Keratinocyte (primary cell): ENCODE measurements around the gene PDK2.

ENCODE experiments used
- EZH2 ChIP-seq: IDR thresholded peaks from one replicate; pipeline ENCODE4 v1.6.1; 2012; ENCODE audit warnings: inconsistent platforms, mild to moderate bottlenecking, low read length, moderate library complexity
- TF ChIP-seq, protein P1 (sequence below), 3 experiments: IDR thresholded peaks in 1 of 3; conservative IDR thresholded peaks in 1 of 3; optimal IDR thresholded peaks in 1 of 3; 2 replicates in 2 of 3; 3 replicates in 1 of 3; pipeline versions ENCODE3 to v1.5.1; 2011; ENCODE audit warnings: low read length in 3 of 3, mild to moderate bottlenecking in 3 of 3, moderate library complexity in 2 of 3, control low read depth in 1 of 3, inconsistent platforms in 1 of 3; ENCODE audit not compliant: insufficient read depth in 2 of 3; ENCODE audit errors: extremely low read depth in 1 of 3

DNA sequence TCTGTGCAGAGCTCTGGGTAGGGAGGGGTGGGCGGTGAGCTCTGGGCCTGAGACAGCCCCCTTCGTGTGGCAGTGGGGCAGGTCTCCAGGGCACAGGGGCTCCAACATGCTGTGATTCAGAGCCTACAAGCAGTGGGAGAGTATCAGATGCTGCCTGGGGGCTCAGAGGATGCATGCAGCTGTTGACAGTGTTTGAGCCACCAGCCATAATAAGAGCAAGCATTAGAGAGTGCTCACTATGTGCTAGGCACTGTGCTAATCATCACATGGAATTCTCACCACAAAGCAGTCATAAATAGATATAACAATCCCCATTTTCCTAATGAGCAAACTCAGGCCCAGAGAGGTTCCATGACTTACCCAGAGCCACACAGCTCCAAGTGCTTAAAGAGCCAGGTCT is 8.1 kb downstream of the PDK2 start:
- no peak for TF ChIP-seq EZH2
- TF ChIP-seq, protein P1, sequence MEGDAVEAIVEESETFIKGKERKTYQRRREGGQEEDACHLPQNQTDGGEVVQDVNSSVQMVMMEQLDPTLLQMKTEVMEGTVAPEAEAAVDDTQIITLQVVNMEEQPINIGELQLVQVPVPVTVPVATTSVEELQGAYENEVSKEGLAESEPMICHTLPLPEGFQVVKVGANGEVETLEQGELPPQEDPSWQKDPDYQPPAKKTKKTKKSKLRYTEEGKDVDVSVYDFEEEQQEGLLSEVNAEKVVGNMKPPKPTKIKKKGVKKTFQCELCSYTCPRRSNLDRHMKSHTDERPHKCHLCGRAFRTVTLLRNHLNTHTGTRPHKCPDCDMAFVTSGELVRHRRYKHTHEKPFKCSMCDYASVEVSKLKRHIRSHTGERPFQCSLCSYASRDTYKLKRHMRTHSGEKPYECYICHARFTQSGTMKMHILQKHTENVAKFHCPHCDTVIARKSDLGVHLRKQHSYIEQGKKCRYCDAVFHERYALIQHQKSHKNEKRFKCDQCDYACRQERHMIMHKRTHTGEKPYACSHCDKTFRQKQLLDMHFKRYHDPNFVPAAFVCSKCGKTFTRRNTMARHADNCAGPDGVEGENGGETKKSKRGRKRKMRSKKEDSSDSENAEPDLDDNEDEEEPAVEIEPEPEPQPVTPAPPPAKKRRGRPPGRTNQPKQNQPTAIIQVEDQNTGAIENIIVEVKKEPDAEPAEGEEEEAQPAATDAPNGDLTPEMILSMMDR (optimal IDR thresholded peaks at IDR 0.05 in 1 of 3, IDR thresholded peaks at IDR 0.05 in 1 of 3, conservative IDR thresholded peaks at IDR 0.05 in 1 of 3; ENCODE audit: extremely low read depth in 1 of 3, insufficient read depth in 2 of 3, low read length in 3 of 3), result no peak
